Measurements from ENCODE around the gene FOXD3.

GRCh38 chr1:63327417-63328054, 5.2 kb downstream of the FOXD3 start:
- TF ChIP-seq CTCF (IDR thresholded peaks at IDR 0.05; ENCODE audit: insufficient read depth, low read length), result peak; percentile 86
- TF ChIP-seq GABPA (IDR thresholded peaks at IDR 0.05; ENCODE audit: low read depth), result no peak
- TF ChIP-seq SPI1 (IDR thresholded peaks at IDR 0.05; ENCODE audit: borderline replicate concordance, low read depth), result no peak

Data from HL-60 (cell line).